Peyer's patch (tissue), 4 donors: ENCODE measurements around the gene IL18R1.

ENCODE experiments used
- POLR2A ChIP-seq, 2 donors: fragments of 450-650 bp; IDR thresholded peaks; one replicate each; pipeline ENCODE4 v1.5.1; 2017; ENCODE audit warnings: antibody characterized with exemption in 2 of 2, mild to moderate bottlenecking in 2 of 2, moderate library complexity in 2 of 2
- TF ChIP-seq, protein P1 (sequence below), 6 experiments: fragments of 450-650 bp in 4 of 6; fragments of 200-600 bp in 2 of 6; sonication (generic) in 1 of 6; IDR thresholded peaks; one replicate each; pipeline ENCODE4 v1.5.1; 2017 to 2019; ENCODE audit warnings: antibody characterized with exemption in 6 of 6, mild to moderate bottlenecking in 3 of 6, moderate library complexity in 1 of 6

DNA sequence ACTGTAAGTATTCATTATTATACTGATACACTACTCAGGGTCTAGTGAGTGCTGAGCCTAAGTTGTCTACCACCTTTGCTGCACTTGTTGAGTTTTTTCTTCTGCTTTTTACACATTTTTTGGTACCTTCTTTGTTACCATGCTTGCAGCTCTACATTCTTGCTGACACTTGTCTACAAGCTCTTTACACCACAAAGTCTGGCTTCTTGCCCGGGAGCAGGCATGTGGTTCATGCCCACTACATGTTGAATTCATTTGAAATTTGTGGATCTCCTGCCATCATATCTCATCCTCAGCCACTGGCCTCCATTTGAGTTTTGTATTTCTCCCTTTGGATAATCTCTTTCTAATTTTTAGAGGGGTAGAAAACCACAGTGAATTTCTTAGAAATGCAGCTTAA lies 29.9 kb downstream of the IL18R1 start:
- TF ChIP-seq, protein P1, sequence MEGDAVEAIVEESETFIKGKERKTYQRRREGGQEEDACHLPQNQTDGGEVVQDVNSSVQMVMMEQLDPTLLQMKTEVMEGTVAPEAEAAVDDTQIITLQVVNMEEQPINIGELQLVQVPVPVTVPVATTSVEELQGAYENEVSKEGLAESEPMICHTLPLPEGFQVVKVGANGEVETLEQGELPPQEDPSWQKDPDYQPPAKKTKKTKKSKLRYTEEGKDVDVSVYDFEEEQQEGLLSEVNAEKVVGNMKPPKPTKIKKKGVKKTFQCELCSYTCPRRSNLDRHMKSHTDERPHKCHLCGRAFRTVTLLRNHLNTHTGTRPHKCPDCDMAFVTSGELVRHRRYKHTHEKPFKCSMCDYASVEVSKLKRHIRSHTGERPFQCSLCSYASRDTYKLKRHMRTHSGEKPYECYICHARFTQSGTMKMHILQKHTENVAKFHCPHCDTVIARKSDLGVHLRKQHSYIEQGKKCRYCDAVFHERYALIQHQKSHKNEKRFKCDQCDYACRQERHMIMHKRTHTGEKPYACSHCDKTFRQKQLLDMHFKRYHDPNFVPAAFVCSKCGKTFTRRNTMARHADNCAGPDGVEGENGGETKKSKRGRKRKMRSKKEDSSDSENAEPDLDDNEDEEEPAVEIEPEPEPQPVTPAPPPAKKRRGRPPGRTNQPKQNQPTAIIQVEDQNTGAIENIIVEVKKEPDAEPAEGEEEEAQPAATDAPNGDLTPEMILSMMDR (IDR thresholded peaks at IDR 0.05) = no peak
- TF ChIP-seq POLR2A (IDR thresholded peaks at IDR 0.05) = no peak
